GM12892 (cell line): ENCODE results near the gene HHIPL1.

Experiments
- POLR2A ChIP-seq: IDR thresholded peaks from 2 replicates; pipeline ENCODE4 v1.6.1; 2011; ENCODE audit warnings: low read depth, low read length, control low read depth
- POLR2AphosphoS5 ChIP-seq: IDR thresholded peaks from 2 replicates; pipeline ENCODE4 v1.6.1; 2011; ENCODE audit warnings: low read depth, low read length, control low read depth
- TAF1 ChIP-seq: IDR thresholded peaks from 2 replicates; pipeline ENCODE4 v1.6.1; 2011; ENCODE audit warnings: low read depth, mild to moderate bottlenecking, control low read depth, low read length, borderline replicate concordance

DNA sequence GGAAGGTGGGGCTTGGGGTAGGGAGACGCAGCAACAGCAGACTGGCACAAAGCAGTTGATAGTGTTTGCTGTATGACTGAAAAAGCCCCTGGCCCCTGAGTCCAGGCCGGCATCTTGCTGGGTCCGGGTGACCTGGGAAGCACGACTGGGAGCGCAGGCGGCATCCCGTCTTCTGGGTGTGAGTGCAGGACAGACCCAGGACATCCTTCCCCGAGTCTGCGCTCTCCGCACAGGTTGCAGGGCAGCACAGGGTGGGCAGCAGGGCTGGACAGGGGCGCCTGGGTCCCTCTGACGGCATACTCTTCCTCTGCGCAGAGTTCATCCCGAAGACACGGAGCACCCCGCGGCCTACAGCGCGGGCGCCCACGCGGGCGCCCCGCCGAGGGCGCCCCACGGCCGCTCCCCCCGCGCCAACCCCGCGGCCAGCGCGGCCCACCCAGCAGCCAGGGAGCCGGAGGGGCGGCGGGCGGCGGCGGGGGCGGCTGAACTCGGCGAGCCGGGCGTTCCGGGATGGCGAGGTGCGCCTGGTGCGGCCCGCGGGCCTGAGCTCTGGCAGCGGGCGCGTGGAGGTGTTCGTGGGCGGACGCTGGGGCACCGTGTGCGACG is 29.9 kb downstream of the HHIPL1 start:
- no peak for TF ChIP-seq POLR2AphosphoS5
- TF ChIP-seq POLR2A, result no peak
- TF ChIP-seq TAF1, result no peak
